GM18867 (cell line): ENCODE data around the gene EP400.
"Not testable (repeated sequence)": the region's sequence is repeated elsewhere in the genome, so short reads cannot be mapped to it uniquely, and the experiment has no call there.

Experiments
- ATAC-seq: cut with Tn5 transposase; IDR thresholded peaks from one replicate; pipeline ENCODE4 v1.9.1; 2021; ENCODE audit warnings: mild to moderate bottlenecking, moderate library complexity; ENCODE audit not compliant: unreplicated experiment

Gene EP400

DNA sequence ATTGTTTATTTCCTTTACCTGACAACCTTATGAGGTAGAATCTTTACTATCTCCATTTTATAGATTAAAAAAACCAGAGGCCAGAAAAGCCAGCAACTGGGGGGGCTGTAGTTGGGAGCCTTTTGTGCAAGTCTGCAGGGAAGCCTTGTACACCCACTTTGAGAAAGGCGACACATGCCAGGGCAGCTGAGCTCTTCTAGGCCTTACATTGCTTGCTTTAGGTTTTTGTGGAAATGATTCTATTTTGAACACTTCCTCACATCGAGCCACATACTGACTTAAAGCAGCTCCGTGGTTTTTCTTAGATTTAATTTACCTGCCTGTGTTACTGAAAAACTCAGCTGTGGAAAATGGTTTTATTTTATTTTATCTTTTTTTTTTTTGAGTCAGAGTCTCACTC lies 34.6 kb downstream of the EP400 start:
- no peak for ATAC-seq

DNA sequence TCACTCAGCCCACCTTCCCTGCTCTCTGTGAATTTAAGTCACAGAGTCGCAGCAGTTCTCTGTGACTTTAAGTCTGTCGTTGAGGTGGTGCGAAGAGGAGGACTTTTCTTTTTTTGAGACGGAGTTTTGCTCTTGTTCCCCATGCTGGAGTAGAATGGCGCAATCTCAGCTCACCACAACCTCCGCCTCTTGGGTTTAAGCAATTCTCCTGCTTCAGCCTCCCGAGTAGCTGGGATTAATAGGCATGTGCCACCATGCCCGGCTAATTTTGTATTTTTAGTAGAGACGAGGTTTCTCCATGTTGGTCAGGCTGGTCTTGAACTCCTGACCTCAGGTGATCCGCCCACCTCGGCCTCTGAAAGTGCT lies 35.8 kb downstream of the EP400 start:
- not testable (repeated sequence) for ATAC-seq

DNA sequence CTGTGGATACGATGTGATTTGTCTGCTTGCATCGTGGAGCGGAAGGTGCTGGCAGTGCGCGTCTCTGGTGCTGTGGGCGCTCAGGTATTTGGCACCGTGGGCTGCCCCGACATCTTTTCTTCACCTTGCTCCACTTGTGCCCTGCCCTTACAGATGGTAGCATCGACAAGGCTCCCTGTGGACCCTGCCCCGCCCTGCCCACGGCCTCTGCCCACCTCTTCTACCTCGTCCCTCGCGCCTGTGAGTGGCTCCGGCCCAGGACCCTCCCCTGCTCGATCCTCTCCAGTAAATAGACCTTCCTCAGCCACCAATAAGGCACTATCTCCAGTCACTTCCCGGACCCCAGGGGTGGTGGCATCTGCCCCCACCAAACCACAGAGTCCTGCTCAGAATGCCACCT lies 36.6 kb downstream of the EP400 start:
- no peak for ATAC-seq

DNA sequence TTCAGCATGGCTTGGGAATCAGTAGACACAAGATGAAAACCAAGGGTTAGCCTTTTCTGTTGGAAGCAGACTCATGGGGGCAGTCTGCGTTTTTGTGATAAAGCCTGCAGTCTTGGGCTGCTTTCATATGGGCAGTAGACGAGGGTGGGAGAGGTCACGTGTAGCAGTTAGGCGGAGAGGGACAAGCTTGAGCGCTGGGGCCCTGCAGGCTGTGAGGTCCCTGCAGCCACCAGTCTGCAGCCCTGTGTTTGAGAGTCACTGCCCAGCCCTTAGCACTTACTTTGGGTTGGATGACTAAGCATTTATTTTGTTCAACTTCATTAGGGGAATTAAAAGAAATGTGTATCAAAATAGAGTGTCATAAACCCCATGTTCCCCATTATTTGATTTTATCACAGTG lies 37.2 kb downstream of the EP400 start:
- ATAC-seq, result no peak

DNA sequence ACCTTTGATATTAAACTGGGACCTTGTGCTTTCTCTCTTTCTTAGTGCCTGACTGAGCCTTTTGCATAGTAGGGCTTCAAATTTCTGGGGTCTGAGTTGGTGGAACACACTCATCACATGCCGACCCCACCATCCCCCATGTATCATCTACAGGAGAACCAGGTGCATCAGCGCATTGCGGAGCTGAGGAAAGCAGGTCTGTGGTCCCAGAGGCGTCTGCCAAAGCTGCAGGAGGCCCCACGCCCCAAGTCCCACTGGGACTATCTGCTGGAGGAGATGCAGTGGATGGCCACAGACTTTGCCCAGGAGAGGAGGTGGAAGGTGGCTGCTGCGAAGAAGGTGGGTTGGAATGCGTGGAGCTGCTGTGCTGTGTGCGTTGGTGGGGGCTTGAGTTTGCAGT lies 37.8 kb downstream of the EP400 start:
- no peak for ATAC-seq

DNA sequence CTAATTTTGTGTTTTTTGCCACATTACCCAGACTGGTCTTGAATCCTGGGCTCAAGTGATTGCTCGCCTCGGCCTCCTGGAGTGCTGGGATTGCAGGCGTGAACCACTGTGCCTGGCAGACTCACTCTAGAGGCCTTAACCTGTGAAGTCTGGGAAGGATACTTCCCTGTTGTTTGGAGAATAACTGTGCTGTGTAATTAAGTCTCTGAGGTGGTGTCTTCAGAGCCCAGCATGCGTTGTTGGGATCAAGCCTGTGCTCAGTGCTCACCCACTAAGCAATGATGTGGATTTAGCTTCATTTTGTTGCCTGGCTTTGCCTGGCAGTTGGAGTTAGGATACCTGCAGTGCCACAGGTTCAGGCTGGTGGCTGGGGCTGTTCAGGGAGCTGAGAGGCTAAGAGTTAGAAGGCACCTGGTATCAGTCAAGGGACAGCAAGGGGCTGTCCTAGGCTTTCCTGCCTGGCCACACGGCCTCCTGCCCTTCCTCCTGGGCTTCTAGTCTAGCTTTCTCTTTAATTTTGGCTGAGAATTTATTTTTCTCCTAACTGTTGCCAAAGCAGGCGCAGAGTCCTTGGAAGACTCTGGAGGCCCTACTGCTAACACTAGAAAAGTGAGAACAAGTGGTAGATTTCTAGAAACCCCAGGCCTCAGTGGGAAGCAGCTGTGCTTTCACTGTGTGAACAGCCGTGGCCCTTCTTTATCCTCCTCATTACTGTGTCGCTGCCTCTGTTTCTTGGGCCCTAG lies 38.5 kb downstream of the EP400 start:
- no peak for ATAC-seq

DNA sequence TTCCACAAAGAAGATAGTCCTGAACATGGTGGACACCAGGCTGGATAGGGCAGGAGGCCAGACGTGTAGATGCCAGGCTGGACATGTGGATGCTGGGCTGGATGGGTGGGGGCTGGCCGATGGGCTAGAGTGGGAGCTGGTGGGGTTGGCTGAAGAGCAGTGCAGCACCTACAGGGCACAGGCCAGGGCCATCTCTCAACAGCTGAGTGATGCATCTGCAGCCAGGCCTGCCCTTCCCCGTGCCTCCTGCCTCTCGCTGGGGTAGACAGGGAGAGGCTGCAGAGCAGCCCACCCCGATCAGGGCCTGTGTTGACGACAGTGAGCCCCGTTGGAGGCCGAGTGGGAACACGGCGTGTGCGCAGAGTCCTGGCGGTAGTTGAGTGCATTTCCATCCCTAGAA lies 39.3 kb downstream of the EP400 start:
- ATAC-seq, result no peak

DNA sequence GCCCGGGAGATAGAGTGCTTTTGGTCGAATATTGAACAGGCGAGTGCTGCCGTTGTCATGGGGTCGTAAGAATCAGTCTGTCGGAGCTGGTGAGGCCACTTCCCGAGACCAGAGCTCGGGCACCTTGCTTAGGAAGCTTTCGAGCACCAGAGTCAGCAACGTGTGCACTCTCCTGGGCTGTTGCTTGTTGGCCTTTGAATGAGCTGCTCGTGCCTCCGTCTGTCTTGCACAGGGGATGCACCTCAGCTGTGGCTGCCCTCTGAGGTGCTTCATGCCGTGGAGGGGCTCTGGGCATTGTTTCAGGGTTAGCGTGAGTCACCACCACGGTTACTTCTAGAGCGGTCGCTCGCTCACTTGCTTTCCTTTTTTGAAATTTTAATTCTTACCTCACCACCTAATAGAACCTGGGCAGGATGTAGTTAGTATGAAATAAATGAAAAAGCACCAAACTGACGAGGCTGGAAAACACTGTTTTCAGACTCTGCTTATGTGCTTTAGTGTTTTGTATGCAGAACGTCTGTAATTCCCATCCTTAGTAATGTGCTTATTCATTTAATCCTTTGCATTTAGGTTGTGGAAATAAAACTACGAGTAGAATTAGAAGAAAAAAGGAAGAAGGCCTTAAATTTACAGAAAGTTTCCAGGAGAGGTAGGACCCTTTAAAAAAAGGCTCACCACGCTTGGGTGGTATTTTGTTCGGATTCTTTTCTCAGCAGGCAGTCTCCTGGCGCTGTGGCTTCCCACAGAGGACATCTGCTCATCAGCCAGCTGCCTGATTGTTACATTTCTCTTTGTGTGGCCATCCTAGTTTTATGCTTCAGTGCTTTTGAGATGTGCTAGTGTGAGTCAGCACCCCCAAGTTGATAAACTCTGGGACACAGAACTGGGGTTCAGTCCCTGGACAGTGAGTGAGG lies 40.6 kb downstream of the EP400 start:
- no peak for ATAC-seq

DNA sequence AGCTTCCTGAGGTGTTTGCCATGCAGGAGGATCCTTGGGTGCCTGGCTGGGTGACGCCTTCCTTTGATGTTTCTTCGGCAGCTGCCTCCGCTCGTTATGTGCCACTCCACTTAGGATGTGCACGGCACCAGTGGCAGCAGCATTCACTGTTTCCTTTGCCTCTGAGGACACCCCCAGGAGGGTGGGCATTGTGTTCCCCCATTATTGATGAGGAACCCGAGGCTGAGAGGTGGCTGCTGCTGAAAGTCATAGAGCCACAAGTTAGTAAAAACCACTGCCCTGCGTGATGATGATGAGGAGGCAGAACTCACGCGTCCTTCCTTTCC lies 41.2 kb downstream of the EP400 start:
- ATAC-seq, result no peak

DNA sequence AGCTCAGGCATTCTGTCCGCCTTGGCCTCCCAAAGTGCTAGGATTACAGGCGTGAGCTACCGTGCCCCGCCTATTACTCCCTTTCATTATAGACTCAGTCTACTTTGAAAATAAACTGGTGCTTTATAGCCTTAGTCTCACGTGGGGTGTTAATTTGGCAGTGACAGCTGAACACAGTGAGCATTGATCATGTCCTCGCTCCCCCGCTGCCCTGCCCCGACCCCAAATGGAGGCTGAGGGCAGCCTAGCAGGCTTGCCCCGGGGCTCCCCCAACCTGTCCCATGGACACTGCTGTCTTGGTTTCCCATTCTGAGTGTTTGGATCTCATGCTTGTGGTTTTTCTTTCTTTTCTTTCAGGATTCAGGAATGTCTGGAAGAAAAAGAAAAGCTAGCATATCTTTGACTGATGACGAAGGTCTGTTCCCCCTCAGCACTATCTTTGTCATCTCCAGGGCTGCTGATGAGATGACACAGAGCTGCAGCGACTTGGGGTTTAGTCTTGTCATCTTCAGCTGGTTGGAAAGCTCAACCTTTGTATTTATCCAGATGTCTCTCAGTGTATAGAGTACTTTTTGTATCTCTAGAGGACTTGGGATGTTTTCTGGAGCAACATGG lies 42.2 kb downstream of the EP400 start:
- no peak for ATAC-seq

DNA sequence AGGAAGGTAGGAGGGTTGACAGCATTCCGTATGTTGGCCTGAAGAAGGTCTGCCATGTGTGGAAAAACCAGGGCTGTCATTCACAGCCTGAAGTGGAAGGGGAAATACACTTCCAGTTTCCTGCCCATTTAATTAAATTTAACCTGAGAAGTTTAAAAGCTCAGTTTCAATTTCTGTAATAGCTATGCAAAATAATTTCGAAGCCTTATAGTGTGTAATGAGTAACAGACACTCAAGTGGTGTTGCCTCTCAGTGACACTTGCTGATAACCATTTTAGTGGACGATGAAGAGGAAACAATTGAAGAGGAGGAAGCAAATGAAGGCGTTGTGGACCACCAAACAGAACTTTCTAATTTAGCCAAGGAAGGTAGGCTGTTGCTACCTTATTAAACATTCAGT lies 44.8 kb downstream of the EP400 start:
- peak; percentile 82 for ATAC-seq

DNA sequence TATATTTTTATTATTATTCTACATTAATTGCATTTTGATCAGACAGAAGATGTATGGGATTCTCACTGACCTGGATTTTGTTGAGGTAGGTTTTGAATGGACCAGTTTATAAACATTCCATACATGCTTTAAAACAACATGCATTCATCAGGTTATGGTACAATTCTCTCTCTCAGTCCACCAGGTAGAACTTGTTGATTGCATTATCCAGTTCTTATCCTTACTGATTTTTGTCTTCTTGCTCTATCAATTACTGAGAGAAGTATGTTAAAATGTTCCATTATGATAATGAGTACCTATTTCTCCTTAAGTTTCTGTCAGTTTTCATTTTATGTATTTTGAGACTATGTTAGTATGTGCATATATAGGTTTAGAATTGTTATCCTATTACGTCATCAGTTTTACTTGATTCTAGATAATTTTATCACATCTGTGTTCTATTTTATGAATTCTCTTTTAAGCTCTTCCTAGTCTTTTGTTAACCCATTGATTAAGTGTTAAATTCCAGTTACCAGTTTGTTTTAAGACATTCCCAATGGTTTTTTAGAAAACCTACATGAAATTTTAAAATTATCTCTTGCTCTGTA lies 50.6 kb downstream of the EP400 start:
- no peak for ATAC-seq

DNA sequence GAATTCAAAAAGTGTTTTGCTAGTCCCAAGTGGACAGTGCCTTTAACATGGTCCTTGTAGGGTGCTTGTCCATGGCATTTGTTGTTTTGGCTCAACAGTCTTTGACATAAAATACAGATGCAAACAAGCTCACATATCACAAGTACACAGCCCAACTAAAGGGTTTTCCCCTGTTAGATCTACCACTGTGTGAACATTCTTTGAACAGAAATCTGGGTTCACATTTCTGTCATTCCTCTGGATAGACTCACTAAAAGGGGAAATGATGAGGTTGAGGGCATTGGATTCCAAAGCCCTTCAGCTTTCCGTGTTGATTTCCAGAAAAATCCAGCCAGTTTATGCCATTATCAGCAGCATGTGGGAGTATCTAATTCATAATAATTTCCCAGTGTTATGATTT lies 54.1 kb downstream of the EP400 start:
- ATAC-seq, result no peak

DNA sequence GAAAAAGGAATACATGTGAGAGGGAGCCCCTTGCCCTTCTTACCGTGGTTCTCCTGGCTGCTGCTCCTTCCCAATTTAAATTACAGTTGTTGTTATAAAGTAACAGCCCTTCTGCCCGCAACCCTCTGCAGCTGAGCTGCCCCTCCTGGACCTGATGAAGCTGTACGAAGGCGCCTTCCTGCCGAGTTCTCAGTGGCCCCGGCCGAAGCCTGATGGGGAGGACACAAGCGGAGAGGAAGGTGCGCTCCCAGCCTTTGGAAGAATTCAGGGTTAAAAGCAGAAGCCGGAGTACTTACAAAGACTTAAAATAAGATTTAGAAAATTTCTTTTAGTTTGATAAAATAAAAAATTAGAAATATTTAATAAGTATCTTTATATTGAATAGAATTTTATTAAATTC lies 55.2 kb downstream of the EP400 start:
- no peak for ATAC-seq

DNA sequence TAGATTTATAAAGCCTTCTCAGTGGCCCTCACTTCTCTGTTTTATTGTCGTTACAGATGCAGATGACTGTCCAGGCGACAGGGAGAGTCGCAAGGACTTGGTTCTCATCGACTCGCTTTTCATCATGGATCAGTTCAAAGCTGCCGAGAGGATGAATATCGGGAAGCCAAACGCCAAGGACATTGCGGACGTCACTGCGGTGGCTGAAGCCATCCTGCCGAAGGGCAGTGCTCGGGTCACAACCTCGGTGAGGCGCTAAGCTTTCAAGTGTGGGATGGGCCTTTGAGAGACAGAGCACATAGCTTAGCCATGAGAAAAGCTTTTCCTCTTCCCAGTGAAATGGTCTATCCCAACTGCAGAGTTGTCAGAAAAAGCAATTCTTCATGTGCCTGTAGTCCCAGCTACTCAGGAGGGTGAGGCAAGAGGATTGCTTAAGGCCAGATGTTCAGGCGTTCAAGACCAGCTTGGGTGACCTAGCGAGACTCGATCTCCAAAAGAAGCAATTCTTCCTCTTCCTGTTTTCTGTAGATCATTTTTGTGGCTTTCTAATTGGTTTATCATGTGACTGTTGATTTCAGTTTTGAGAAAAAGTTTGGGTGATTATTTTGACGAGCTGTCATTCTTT lies 56.4 kb downstream of the EP400 start:
- ATAC-seq, result no peak

DNA sequence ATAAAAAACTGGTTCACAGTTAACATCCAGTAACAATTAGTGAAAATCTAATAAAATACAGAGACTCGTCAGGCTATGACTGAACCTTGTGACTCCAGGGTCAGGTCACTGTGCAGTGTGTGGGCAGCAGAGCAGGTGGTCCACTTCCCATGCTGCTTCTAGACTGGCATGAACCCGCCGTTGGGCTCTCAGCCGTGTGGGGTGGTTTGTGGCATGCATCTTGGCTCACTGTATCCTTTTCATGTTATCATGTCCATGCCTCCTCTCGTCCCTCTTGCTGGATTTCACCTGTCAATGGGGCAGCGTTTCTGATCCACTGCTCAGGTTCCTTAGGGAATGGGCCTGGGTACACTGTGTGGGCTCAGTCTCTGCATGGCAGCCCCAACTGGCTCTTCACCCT lies 57.3 kb downstream of the EP400 start:
- ATAC-seq, result no peak

DNA sequence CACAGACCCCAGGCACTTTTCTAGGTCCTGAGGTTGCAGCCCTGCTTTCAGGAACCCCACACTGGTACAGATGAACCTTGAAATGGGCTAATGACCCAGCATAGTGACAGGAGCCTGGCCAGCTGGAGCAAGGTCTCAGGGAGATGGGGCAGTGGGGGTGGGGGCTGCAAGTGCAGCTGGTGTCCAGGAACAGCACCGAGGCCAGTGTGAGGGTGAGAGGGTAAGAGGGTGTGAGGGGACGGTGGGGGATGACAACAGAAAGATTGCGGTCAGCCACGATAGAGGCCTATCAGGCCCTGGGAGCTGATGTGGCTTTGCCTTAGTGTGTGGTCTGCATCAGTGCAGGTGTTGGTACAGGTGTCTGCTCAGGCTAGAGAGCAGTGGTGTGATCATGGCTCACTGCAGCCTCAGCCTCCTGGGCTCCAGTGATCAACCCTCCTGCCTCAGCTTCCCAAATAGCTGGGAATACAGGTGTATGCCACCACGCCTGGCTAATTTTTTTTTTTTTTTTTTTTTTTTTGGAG lies 59.7 kb downstream of the EP400 start:
- ATAC-seq, result no peak

DNA sequence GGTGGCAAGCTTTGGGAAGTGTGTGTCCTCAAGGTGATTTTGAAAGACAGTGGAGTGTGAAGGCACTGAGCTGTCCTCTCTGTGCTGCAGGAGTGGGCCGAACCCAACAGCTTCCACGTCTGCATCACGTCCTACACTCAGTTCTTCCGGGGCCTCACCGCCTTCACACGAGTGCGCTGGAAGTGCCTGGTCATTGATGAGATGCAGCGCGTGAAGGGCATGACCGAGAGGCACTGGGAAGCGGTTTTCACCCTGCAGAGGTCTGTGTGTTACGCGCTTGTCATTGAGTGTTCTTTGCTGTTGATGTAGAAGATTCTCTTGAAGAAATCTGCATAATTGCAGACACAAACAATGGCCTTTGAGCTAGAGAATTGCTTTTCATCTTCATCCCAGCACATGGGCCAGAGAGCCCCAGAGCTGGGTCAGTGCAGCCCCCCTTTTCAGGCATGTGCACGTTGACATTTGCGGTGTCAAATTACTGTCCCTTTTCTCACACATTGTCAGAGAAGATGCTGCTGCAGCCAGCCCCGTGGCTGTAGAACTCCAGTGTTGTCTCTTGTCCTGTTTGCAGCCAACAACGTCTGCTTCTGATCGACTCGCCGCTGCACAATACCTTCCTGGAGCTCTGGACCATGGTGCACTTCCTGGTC lies 63.3 kb downstream of the EP400 start:
- ATAC-seq, result no peak

DNA sequence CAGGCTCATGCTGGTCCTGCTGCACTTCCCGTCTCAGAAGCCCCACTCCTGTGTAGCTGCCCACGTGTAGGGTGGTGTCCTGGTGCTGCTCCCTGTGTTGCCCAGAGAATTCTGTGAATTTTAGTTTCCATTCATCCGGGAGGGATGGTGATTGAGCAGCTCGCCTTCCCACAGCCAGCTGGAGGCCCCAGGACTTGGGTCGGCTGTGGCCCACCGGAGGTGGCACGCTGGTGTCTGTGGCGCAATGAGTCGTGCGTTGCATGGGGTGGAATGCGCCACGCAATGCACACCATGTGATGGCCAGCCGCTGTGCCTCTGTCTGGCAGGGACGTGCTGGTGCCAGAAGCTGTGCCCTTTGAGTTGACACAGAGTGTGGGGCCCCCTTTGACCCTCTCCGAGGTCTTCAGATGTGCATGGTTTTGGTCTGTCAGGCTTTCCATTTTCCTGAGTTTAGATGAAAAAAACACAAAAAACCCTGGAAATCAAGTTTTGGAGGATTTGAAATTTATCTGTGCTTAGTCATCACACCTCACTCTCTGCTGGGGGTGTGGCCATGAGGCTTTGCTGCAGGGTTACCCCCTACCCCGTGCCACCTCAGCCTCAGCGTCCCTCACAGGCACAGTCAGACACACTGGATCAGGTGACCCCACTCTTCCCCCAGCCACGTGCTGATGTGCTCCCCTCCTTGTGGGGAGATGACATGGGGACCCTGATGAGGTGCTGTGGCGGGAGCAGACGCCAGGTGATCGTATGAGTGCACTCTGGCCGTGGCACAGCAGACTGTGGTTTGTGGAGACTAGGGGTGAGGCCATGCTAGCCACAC lies 64.6 kb downstream of the EP400 start:
- ATAC-seq, result no peak

DNA sequence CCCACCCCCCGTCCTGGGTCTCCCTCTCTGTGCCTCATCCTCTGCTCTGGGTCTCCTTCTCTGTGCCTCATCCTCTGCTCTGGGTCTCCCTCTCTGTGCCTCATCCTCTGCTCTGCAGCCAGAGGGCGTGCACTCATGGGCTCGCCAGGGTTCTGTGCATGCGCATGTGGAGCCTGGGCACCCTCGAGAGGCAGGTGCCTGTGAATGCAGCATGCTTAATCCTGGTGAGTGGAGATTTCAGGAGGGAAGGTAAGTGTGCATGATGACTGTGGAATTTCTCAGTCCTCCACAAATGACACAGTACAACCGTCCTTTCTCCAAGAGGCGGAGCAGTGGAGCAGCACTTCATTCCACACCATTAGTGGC lies 65.2 kb downstream of the EP400 start:
- ATAC-seq, result no peak
